Hepatocyte (in vitro differentiated cells): ENCODE measurements around the gene GUCY2D.

Experiments
- CTCF ChIP-seq: fragments of 200-600 bp; sonication (generic); IDR thresholded peaks from 2 replicates; pipeline ENCODE4 v1.5.1; 2016; ENCODE audit warnings: antibody characterized with exemption, mild to moderate bottlenecking; ENCODE audit not compliant: poor library complexity
- EZH2 ChIP-seq: fragments of 200-600 bp; sonication (generic); IDR thresholded peaks from 2 replicates; pipeline ENCODE4 v1.6.1; 2016; ENCODE audit warnings: antibody characterized with exemption, mild to moderate bottlenecking, borderline replicate concordance
- EZH2phosphoT487 ChIP-seq: fragments of 200-600 bp; sonication (generic); IDR thresholded peaks from one replicate; pipeline ENCODE4 v1.6.1; 2018; ENCODE audit warnings: antibody characterized with exemption, mild to moderate bottlenecking, low read depth, moderate library complexity; ENCODE audit not compliant: unreplicated experiment, severe bottlenecking

GRCh38 chr17:8062807-8063483, 60.5 kb downstream of the GUCY2D start:
- TF ChIP-seq EZH2phosphoT487 (no peak), CTCF (no peak), EZH2 (peak; percentile 8)
